Large intestine (tissue), 3 donors: Measurements from ENCODE around the gene FANCD2OS. TPM values are rescaled to one million over a fixed set of nuclear protein-coding genes. Genes with fewer than 3 reads are reported as not detected.
"Not testable (repeated sequence)": the region's sequence is repeated elsewhere in the genome, so short reads cannot be mapped to it uniquely, and the experiment has no call there.

Experiments used
- DNase-seq, 2 donors: peaks; one replicate each; pipeline versions ENCODE4 v3.0.0 to v3.0.0-alpha.2; 2013
- H3K27ac ChIP-seq: one replicate; pipeline ENCODE4 v1.5.1; 2013; ENCODE audit warnings: low read length
- H3K27me3 ChIP-seq: 2 replicates; pipeline ENCODE4 v1.6.1; 2013; ENCODE audit warnings: low read length; ENCODE audit not compliant: control insufficient read depth, insufficient read depth
- H3K36me3 ChIP-seq: 2 replicates; pipeline ENCODE4 v1.6.1; 2013; ENCODE audit warnings: low read length; ENCODE audit not compliant: control insufficient read depth, insufficient read depth
- H3K4me1 ChIP-seq: one replicate; pipeline ENCODE4 v1.6.1; 2013; ENCODE audit warnings: low read length; ENCODE audit not compliant: control insufficient read depth, insufficient read depth
- H3K4me3 ChIP-seq: one replicate; pipeline ENCODE4 v1.5.1; 2013; ENCODE audit warnings: low read length
- H3K9me3 ChIP-seq: one replicate; pipeline ENCODE4 v1.6.1; 2013; ENCODE audit warnings: mild to moderate bottlenecking, low read depth, low read length, moderate library complexity; ENCODE audit not compliant: control insufficient read depth
- WGBS: methylation state at CpG from one replicate; pipeline ENCODE4 v1.1.5; 2013; ENCODE audit warnings: low lambda C conversion rate; ENCODE audit not compliant: insufficient coverage; 5-methylcytosine and 5-hydroxymethylcytosine counted together
- polyA plus RNA-seq: library from polyadenylated mRNA; unstranded; fragments of 120-200 nt; gene quantifications from one replicate; pipeline ENCODE4 v1.2.1, GENCODE V29; 2013

FANCD2OS gene
- polyA plus RNA-seq, 1 donor, result not detected

GRCh38 chr3:10137178-10137577 lies 29.1 kb upstream of the FANCD2OS start:
- Histone ChIP-seq H3K9me3 (no peaks in the 10 kb centered on the region), H3K4me3 (no peak overlapping the region), H3K27me3 (no peaks in the 10 kb centered on the region), H3K4me1 (peaks cover 3% of the 10 kb centered on the region), H3K27ac (no peak overlapping the region), H3K36me3 (no peaks in the 10 kb centered on the region)
- WGBS, result no CpG with 5 or more reads among the region's 4 CpGs
- no peak for DNase-seq

- Histone ChIP-seq H3K36me3 (no peaks in the 10 kb centered on the region), H3K4me3 (no peak overlapping the region), H3K9me3 (no peaks in the 10 kb centered on the region), H3K4me1 (peaks cover 3% of the 10 kb centered on the region), H3K27ac (no peak overlapping the region), H3K27me3 (no peaks in the 10 kb centered on the region)
- no peak for DNase-seq
- no CpG with 5 or more reads among the region's 25 CpGs for WGBS
These were observed 28.5 kb upstream of the FANCD2OS start for GRCh38 chr3:10136426-10137005.

- not testable (repeated sequence) for H3K4me1 ChIP-seq, H3K27me3 ChIP-seq, H3K27ac ChIP-seq, H3K4me3 ChIP-seq, DNase-seq, H3K36me3 ChIP-seq, H3K9me3 ChIP-seq
- no CpG with 5 or more reads among the region's 9 CpGs for WGBS
These were observed 27.8 kb upstream of the FANCD2OS start for GRCh38 chr3:10135872-10136271.

GRCh38 chr3:10122724-10123123 lies 14.7 kb upstream of the FANCD2OS start:
- 100% methylated on average over 2 of the region's 4 CpGs for WGBS

GRCh38 chr3:10121064-10121463 lies 13.0 kb upstream of the FANCD2OS start:
- DNase-seq, result no peak
- H3K4me3 ChIP-seq, result no peak overlapping the region
- H3K9me3 ChIP-seq, result no peaks in the 10 kb centered on the region
- H3K36me3 ChIP-seq, result peaks cover 18% of the 10 kb centered on the region
- H3K27me3 ChIP-seq, result no peaks in the 10 kb centered on the region
- no peak overlapping the region for H3K27ac ChIP-seq
- no CpG with 5 or more reads among the region's 2 CpGs for WGBS
- peaks cover 8% of the 10 kb centered on the region for H3K4me1 ChIP-seq

More at GRCh38 chr3:10122724-10123123, 14.7 kb upstream of the FANCD2OS start:
- Histone ChIP-seq H3K9me3 (no peaks in the 10 kb centered on the region), H3K36me3 (peaks cover 32% of the 10 kb centered on the region), H3K27me3 (no peaks in the 10 kb centered on the region), H3K4me3 (no peak overlapping the region), H3K27ac (no peak overlapping the region), H3K4me1 (no peaks in the 10 kb centered on the region)
- DNase-seq, result no peak

GRCh38 chr3:10119376-10119775 lies 11.3 kb upstream of the FANCD2OS start:
- no peaks in the 10 kb centered on the region for H3K27me3 ChIP-seq
- peaks cover 8% of the 10 kb centered on the region for H3K4me1 ChIP-seq
- DNase-seq, result no peak
- H3K27ac ChIP-seq, result no peak overlapping the region
- WGBS, result 82% methylated on average over 3 of the region's 4 CpGs
- no peak overlapping the region for H3K4me3 ChIP-seq
- H3K36me3 ChIP-seq, result peaks cover 14% of the 10 kb centered on the region
- H3K9me3 ChIP-seq, result no peaks in the 10 kb centered on the region

GRCh38 chr3:10116928-10117327 lies 8.9 kb upstream of the FANCD2OS start:
- WGBS, result no CpG with 5 or more reads among the region's 4 CpGs
- no peaks in the 10 kb centered on the region for H3K27me3 ChIP-seq
- DNase-seq, result no peak
- H3K27ac ChIP-seq, result no peak overlapping the region
- H3K4me1 ChIP-seq, result peaks cover 8% of the 10 kb centered on the region
- H3K9me3 ChIP-seq, result no peaks in the 10 kb centered on the region
- H3K4me3 ChIP-seq, result no peak overlapping the region
- H3K36me3 ChIP-seq, result peaks cover 9% of the 10 kb centered on the region

GRCh38 chr3:10116138-10116460 lies 8.0 kb upstream of the FANCD2OS start:
- Histone ChIP-seq H3K27ac (peak overlapping the region; percentile 28), H3K36me3 (peaks cover 7% of the 10 kb centered on the region), H3K4me3 (peak overlapping the region; percentile 75), H3K9me3 (no peaks in the 10 kb centered on the region), H3K27me3 (no peaks in the 10 kb centered on the region), H3K4me1 (peaks cover 8% of the 10 kb centered on the region)
- peak in 1 of 2 donors; percentile 7 for DNase-seq
- WGBS, result no CpG with 5 or more reads among the region's 10 CpGs

GRCh38 chr3:10115326-10116137 lies 7.5 kb upstream of the FANCD2OS start, which contains the start of gene BRK1:
TSS of gene BRK1 (plus strand) at chr3:10115675. CDS start at chr3:10115702, 27 bp downstream.
- Histone ChIP-seq H3K4me1 (peaks cover 8% of the 10 kb centered on the region), H3K27ac (peak within 1 kb of the TSS; percentile 39), H3K4me3 (peak within 1 kb of the TSS; percentile 75), H3K27me3 (no peaks in the 10 kb centered on the region), H3K9me3 (no peaks in the 10 kb centered on the region), H3K36me3 (peaks cover 4% of the 10 kb centered on the region)
- peak; percentile 96 to 97 for DNase-seq
- WGBS, result no CpG with 5 or more reads among the region's 54 CpGs

GRCh38 chr3:10106919-10107318 lies 1.1 kb downstream of the FANCD2OS start:
- DNase-seq, result no peak
- WGBS, result no CpG with 5 or more reads among the region's 2 CpGs
- H3K4me3 ChIP-seq, result no peak overlapping the region
- H3K9me3 ChIP-seq, result no peaks in the 10 kb centered on the region
- no peaks in the 10 kb centered on the region for H3K27me3 ChIP-seq
- no peaks in the 10 kb centered on the region for H3K36me3 ChIP-seq
- no peak overlapping the region for H3K27ac ChIP-seq
- H3K4me1 ChIP-seq, result no peaks in the 10 kb centered on the region
